ELR (cell line): ENCODE measurements around the gene PSMG3.
"Not testable (repeated sequence)": the region's sequence is repeated elsewhere in the genome, so short reads cannot be mapped to it uniquely, and the experiment has no call there.

ENCODE experiments used
- DNase-seq: peaks from one replicate; pipeline ENCODE4 v3.0.0-alpha.2; 2015; ENCODE audit warnings: low read depth

Gene PSMG3

GRCh38 chr7:1533547-1534329, 36.1 kb downstream of the PSMG3 start:
- peak; percentile 99 for DNase-seq

- DNase-seq, result no peak
Observed at GRCh38 chr7:1533255-1533546, 36.6 kb downstream of the PSMG3 start.

- DNase-seq, result peak; percentile 99
Observed at GRCh38 chr7:1532456-1533254, 37.2 kb downstream of the PSMG3 start.

GRCh38 chr7:1531979-1532455, 37.8 kb downstream of the PSMG3 start:
- no peak for DNase-seq

- DNase-seq, result peak; percentile 56
Observed at GRCh38 chr7:1531263-1531978, 38.4 kb downstream of the PSMG3 start.

- DNase-seq, result no peak
Observed at GRCh38 chr7:1530946-1531262, 38.9 kb downstream of the PSMG3 start.

GRCh38 chr7:1529383-1530116, 40.3 kb downstream of the PSMG3 start:
- DNase-seq, result no peak

GRCh38 chr7:1526271-1526754, 43.5 kb downstream of the PSMG3 start:
- DNase-seq, result no peak

GRCh38 chr7:1525409-1525808, 44.4 kb downstream of the PSMG3 start:
- no peak for DNase-seq

- no peak for DNase-seq
Observed at GRCh38 chr7:1523844-1524243, 46.0 kb downstream of the PSMG3 start.

GRCh38 chr7:1523208-1523607, 46.6 kb downstream of the PSMG3 start:
- DNase-seq, result no peak

GRCh38 chr7:1521456-1521855, 48.4 kb downstream of the PSMG3 start:
- DNase-seq, result no peak

GRCh38 chr7:1520539-1521234, 49.1 kb downstream of the PSMG3 start:
- peak; percentile 91 for DNase-seq

- not testable (repeated sequence) for DNase-seq
Observed at GRCh38 chr7:1519322-1519922, 50.4 kb downstream of the PSMG3 start.
